GM19035 (cell line): ENCODE measurements around the gene MRPL48.

Source experiments
- ATAC-seq: cut with Tn5 transposase; IDR thresholded peaks from one replicate; pipeline ENCODE4 v1.9.1; 2021; ENCODE audit not compliant: unreplicated experiment

MRPL48 gene

GRCh38 chr11:73888244-73888643, 100.6 kb downstream of the MRPL48 start:
- no peak for ATAC-seq

GRCh38 chr11:73889019-73889418, 101.3 kb downstream of the MRPL48 start:
- no peak for ATAC-seq

GRCh38 chr11:73889536-73889935, 101.9 kb downstream of the MRPL48 start:
- ATAC-seq: no peak

GRCh38 chr11:73893041-73893440, 105.4 kb downstream of the MRPL48 start:
- ATAC-seq: no peak

GRCh38 chr11:73894725-73895335, 107.2 kb downstream of the MRPL48 start:
- no peak for ATAC-seq

GRCh38 chr11:73902303-73902702, 114.6 kb downstream of the MRPL48 start:
- ATAC-seq: no peak

- no peak for ATAC-seq
Measured at GRCh38 chr11:73907191-73907590, 119.5 kb downstream of the MRPL48 start.

GRCh38 chr11:73912026-73912425, 124.4 kb downstream of the MRPL48 start:
- no peak for ATAC-seq

- no peak for ATAC-seq
Measured at GRCh38 chr11:73913472-73913871, 125.8 kb downstream of the MRPL48 start.

- no peak for ATAC-seq
Measured at GRCh38 chr11:73914284-73914683, 126.6 kb downstream of the MRPL48 start.
